22Rv1 (cell line): ENCODE results near the gene UNC119B.

Experiments used
- CTCF ChIP-seq: fragments of 450-650 bp; IDR thresholded peaks from 2 replicates; pipeline ENCODE4 v1.5.1; 2017; ENCODE audit warnings: mild to moderate bottlenecking
- ZFX ChIP-seq: fragments of 450-650 bp; IDR thresholded peaks from 2 replicates; pipeline ENCODE4 v1.6.1; 2017; ENCODE audit warnings: antibody characterized with exemption, borderline replicate concordance

GRCh38 chr12:120690083-120690450 is 20.2 kb upstream of the UNC119B start:
- TF ChIP-seq CTCF (no peak), ZFX (no peak)
